LoVo (cell line): Measurements from ENCODE around the gene RAMACL.

Experiments used
- DNase-seq: peaks from one replicate; pipeline ENCODE4 v3.0.0-alpha.2; 2016; ENCODE audit warnings: low spot score

The RAMACL gene

DNA sequence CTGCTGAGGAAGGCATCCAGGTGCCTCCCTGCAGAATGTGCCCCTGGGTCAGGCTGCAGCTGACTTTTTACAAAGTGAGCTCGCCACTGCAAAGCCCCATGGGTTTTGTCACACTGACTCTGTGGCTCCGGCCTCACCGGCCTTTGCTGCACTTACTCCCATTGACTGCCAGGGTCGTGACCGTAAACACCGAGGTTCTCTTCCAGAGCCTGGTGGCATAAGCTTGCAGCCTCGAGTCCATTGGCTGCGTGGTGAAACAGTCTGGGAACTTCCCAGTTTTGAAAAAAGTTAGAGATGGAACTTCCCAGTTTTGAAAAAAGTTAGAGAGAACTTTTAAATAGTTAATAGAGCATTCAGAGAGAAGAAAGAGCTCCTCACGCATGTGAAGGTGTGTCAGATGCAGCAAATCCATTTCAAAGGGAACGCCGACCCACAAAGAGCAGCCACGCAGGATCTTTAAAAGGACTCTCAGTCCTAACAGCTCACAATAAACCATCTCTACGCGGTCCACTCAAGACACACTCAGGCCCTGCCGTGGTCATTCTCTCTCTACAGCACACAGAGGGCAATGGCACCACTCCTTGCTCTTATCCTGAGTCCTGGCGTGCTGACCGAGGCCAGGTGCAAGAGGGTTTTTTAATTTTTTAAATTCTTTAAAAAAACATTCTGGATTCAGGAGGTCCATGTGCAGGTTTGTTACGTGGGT lies 12.8 kb downstream of the RAMACL start:
- no peak for DNase-seq

DNA sequence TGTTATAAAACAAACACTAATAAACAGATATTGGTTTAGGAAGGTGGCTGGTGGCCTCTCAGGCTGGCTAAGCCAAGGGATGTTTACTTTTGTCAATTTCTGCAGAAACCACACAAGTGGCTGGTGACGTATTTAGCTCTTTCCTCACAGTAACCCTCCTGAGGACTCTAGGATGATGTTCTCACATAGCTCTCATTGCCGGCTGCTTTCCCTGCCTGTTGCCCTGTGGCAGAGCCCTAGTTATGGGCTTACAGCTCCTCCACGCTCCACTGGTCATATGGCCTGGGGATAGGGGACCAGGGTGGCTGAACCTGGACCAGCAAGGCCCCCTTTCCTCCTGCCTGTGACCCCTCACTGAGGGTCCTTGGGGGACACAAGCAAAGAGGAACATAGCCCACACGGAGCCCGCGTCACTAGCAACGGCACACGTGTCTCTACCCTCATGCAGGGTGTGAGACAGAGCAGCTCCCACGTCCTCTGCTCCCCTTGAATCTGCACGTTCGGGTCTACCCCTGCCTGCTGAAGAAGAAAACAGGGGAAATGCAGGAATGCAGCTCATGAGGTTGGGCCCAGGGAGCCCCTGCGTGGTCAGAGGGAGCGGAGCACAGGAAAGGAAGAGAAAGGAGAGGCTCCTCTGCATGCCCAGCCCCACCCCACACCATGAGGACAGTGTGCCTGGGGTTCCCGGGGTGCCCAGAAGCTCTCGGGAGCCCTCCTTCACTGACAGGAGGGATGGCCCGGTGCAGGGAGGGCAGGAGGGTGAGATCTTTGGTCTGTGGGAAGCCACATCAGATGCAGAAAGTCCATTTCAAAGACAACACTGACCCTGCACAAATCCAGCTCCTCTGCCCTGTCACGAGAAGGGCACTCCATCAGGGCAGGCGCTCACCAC lies 13.9 kb downstream of the RAMACL start:
- DNase-seq = no peak

DNA sequence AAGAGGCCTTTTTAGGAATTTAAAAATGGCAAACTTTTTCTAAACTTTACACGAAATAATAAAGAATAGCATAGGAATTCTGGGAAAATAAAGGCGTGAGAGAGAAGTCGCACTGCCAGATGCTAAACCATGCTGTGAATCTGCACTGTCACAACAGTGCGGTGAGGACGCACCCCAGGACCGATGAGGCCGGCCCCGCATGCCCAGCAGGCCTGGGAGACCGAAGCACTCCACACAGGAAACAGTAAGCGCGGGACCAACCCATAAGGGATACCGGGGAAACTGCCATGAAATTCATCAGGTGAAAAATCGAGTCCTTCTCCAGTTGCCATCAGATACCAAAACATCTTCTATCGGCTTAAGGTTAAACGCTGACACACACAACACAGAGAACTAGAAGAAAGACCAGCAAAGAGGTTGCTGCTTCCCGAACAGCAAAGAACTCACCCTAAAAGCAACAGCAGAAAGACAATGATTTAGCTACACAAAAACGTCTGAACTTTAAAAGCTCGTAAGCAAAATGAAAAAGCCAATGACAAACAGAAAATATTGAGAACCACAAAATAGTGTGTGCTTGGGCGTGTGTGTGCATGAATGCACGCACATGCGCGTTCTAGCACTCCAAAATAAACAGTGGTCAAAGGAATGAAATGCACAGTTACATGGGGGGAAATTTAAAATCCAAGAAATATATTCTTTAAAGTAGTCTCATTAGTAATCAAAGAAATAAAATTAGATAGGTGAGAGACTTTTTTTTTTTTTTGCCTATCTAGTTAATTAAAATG lies 15.4 kb downstream of the RAMACL start:
- no peak for DNase-seq

DNA sequence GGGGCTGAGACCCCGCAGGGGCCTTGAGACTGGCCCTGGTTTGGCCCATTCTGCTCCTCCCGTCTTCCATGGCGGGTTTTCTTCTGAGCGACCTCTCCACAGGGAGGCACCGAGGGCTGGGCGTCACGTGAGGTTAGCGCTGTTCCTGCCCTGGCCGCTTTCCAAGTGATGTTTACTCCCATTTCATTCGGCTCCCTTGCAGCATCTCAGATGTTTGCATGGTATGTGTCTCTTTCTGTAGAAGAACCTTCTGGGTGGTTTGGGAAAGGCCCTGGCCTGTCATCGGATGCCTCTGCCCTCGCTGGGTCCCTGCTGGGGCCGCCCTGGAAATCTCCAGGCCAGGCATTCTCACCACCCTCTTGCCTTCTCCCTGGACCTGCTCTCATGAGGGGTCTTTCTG lies 17.3 kb downstream of the RAMACL start:
- DNase-seq = no peak

DNA sequence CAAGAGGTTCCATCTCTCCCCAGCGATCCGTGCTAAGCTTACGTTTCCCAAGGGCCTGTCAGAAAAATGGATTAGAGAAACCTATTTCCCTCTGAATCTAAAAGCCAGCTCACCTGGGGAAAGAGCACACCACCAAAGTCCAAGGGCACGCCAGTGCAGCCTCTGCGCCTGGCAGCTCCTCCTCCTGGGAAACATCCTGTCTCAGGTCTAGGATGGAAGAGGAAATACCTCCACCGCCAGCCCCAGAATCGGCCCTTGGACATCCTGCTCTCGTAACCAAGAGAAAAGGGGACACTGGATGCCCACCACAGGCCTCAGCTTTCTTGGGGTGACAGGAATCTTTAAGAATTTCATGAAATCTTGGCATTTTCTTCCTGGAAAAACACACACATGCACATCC lies 18.7 kb downstream of the RAMACL start:
- DNase-seq = no peak

DNA sequence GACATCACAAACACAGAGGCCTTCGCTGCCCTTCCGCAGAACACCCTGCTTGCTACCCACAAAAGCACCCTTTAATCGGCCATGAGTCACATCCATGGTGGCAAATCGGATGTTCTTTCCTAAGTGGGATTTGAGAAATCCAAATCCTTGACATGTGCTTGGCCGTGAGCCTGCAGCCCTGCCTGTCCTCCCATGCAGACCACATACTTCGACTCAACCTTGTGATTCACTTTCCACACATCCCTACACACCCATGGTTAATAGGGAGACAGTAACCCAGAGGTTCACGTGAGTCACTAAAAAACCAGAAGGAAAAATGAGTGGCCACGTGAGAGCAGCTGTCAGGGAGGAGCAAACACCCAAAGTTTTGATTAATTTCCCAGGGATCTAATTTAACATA lies 19.4 kb downstream of the RAMACL start:
- no peak for DNase-seq

DNA sequence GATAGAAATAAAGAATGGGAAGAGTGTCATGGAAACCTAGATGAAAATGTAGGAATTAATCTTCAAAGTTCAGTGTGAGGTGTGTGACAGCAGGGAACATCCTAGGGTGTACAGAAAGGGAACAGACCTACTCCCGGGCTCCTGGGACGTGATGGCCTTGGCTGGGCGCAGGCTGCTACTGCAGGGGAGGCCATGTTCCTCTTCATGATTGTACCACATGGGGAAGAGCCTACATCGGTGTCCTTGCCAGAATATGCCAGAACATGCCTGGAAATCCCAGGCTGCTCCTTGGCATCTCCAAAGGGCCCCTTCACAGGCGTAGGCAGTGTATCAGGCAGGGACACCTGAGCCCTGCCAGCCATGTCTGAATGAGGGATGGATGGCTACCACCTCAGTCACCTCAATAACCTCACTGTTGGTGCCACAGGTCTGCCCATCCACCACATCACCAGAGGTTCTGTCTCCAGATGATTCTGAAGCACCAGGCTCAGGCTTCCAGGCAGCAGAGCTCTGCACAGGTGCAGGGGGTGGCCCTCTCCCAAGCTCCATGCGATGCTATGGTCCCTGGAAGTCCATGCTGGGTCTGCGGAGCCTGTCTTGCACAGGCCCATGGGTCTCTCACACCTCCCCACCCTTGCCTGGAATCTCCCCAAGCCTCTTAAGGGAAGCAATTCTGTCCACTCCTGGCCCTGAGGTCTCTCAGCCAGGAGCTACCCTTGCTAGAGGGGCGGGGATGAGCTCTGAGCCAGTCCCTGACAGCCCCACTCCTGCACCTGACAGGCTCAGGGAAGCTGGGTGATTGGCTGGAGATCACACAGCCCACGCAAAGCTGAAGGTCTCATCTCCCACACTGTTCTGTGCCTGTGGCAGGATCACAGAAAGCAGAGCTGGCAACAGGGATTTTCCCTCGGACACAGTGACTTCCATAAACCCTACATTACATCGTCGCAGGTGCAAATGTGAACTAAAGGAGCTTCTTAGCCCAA lies 20.2 kb downstream of the RAMACL start:
- DNase-seq = no peak

DNA sequence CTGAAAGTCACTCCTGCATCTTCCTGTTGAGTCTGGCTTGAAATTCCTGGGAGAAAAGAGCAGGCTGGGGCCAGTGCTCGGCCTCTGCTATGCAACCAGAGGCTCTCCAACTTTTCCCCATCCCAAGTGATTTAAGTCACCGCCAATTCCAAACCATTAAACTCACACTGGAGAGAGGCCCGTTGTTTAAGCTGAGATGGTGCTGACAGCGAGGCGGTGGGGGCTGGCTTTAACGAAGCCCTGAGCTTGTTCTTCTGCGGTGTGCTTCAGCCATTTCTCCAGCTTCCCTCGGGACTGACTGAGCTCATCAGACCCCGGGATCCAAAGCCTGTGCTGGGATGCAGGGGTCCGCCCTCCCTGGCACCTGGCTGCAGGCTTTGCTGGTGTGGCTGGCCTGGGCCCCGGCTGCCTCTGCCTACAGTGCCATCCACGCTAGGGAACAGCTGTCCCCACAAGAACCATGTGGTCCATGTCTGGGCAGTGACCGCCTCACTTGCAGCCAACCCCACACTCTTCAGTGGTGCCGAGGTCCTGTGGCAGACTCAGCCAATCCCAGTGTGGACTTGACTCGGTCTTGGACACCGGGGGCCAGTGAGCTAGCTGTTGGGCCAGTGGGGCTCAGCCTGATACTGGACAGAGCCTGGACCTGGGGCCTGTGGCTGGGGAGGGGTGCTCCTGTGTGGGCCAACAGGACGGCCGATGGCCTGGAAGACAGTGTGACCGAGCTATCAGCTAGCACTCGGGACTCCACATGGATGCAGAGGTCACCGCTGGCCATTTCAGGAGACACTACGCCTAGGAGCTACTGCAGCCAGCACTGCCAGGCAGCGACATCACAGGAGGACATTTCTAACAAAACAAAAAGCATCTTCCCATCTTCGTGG lies 21.2 kb downstream of the RAMACL start:
- DNase-seq = no peak

DNA sequence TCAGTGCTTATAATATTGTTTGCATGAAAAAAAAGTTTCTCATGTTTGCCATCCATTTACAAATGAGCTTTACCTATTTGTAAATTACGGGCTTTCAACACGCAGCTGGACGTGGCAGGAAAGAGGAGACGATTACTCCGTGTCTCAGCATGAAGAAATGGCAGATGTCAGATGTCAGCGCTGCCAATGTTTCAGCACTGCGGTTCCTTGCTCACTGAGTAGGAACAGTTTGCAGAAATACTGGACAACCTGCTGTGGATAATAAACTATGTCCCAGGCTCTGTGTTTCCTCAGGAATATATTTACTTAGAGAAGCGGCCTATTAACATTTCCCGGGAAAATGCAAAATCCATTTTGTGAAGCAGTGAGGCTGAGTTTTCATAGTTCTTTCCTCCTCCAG lies 22.7 kb downstream of the RAMACL start:
- DNase-seq = no peak

DNA sequence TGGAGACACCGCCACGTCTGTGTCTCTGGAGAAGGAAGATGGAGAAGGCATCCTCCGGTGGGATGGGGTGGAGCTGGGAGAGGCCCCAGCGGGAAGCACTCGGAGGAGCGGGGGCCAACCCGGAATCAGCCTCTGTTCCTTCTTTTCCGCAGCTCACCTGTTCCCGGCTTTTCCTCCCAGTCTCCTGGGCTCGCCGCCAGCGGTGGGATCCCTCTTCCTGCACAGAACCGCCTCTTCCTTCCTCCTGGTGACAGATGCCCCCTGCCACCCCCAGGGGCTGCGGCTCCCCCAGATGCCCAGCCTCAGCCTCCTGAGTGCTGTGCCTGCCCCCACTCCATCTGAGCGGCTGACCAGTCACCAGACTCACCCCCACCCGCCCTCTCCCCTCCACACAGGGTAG lies 23.3 kb downstream of the RAMACL start:
- DNase-seq = no peak

DNA sequence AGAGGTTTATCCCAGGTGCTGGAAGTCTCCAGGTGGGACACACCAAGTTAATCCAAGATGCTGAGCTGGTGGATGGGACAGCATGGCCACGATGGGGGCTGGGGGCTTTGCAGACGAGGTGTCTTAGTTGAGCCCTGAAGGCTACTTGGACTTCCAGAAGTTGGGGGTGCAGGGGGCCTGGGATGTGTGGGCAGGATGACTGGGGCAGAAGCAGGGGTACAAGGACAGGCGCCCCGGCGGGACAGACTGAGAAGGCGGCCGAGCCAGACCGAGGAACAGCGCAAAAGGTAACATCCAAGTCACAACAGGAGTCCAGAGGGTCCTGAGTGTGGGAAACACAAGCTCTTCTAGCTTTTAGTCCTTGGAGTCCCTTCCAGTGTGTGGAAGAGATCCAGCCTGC lies 23.8 kb downstream of the RAMACL start:
- DNase-seq = no peak

DNA sequence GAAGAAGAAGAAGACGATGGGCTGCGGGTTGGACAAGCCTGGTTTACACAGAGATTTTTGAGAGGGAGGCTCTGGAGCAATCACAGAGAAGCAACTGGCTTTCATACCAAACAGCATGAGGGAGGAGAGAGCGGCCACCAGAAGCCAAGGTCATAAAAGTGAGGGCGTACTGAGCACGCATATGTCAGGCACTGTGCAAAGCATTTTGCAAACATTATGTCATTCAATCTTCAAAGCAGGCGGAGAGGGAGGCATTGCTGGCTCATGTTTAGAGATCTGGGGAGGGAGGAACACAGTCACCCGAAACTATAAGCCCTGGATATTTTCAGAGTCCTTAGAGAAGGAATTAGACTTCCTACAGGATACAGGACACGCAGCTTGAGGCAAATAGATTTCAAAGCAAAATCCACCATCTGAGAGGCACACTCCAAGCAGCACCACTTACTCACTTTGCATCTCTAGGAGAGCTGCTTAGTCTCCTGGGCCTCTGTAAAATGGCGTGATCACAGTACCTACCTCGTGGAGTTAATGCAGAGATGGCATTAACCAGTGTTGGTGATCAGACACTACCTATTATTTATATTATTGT lies 24.6 kb downstream of the RAMACL start:
- no peak for DNase-seq

DNA sequence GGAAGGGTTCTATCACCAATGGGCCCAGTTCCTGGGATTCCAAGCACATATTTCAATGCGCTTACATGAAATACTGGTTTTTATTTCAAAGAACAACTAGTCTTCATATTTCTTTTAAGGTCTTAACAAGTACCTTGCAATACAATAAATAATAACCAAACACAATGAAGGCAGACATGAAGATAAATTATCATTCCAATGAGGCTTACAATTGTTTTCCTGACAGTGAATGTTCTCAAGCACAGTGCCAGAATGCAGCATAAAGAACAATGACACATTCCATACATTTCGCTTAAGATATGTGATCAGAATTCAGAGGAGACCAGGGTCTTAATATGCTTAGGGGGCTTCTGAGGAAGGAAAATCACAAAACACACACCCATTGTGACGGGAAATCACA lies 26.3 kb downstream of the RAMACL start:
- DNase-seq = no peak

DNA sequence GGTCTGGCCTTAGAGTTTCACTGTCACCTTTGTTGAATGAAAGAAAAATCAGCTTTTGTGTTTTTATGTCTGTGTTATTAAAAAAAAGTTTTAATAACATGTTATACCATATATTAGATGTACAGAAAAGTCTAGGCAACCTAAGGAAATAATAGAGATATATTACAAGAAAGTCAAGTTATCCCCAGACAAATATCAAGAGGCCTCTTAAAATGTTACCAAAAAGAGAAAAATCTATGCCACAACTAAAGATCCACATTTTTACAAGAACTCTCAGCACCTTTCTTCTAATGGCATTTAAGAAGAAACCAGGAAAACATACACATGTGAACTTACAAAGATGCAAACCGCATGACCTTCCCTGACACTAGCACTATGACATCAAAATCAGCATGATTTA lies 26.8 kb downstream of the RAMACL start:
- no peak for DNase-seq

DNA sequence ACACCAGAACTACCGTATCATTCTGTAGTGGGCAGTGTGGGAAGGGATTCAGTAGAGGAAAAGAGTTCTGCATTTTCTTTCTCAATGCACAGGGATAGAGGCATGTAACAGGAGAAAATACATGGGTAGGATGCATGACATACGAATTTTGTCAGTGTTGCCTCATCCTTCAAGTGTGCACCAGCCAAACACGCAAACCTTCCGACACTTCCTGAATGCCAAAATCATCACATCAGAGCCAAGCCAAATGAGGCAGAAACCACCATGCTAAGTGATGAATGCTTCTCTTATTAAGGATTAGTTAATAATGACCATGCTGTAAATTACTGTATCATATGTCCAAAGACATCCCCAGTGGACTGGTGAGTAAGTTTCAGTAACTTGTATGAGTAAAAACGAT lies 27.3 kb downstream of the RAMACL start:
- DNase-seq = no peak

DNA sequence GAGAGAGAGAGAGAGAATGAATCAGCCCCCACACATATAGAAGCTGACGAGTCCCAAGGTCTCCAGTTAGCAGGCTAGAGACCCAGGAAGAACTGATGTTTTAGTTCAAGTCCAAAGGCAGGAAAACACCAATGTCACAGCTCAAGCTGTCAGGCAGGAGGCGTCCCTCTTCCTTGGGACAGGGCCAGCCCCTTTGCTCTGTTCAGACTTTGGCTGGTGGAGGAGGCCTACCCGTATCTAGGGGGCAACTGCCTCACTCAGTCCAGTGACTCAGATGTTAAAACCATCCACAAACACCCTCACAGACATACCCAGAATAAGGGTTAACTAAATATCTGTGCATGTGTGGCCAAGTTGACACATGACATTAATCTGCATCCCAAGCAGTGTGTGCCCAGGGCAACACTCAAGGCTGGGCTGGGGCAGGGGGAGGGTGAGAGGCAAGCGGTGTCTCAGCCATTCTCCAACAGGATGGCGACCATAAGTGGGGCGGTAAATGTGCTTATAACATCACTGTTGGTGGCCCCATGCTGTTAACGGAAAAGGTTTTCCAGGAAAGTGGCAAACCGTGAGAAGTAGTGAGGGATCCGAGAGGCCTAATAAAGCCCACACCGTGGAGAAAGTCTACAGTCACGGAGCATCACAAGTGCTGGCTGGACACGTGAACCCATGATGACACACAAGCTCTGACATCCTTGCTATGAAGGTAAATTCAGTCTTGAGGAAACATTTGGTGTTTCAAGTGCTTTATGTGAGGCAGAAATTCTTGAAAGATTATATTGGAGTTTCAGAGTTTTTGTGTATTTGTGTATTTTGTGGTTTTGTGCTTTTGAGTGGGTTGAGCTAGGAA lies 28.1 kb downstream of the RAMACL start:
- DNase-seq = no peak

DNA sequence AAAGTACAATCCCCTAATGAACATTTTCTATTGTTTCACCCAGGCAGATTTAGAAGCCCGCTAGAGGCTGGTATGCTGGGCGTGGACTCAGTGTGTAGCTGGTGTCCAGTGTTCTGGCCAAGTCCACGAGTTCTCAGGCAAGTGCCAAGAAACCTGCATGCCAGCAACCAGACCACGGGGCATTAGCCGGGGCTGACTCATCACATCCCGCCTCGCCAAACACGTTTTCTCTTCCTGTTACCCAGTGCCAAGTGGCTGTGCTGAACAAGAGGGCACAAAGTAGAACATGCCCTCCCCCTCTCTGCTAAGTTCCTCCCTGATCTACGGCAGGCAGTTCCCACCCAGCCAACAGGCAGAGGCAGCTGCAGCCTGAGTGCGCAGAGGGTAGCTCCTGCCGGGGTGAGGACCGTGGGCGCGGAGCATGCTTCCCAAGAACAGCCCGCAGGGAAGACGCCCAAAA lies 29.6 kb downstream of the RAMACL start:
- DNase-seq = peak; percentile 88

DNA sequence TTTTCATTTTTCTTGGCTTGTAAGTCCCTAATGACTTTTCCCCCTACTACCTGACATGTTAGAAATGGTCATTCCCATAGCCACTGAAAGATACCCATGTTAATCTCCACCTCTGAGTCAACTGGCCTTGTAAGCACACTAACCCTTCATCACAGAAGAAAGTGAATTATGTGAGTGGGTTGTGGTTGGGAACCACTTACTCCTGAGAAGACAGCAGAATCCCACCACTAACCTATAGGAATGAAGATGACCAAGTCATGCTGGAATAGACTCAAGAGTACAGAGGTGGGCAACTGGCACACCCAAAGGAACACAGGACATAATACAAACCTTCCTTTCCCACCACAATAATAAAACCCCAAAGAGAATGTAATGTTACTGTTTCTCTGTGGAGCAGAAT lies 30.1 kb downstream of the RAMACL start:
- no peak for DNase-seq

DNA sequence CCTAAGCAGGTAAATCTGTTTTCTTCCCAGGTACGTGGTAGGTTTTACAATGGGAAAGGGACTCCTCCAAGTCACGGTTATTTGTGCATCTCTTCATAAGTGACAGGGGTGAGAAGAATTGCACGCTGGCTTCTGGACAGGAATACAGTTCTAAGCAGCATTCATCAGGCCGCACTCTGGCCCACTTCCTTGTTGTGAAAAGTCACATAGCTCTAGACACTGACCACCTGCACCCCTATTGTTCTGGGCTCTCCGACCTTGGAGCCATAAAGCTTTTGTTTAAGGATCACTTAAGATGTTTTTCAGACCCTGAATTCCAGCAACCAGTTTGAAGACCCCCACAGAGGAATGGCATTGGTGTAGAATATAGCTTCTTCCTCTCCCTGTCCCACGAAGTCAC lies 31.4 kb downstream of the RAMACL start:
- DNase-seq = no peak
